Measurements from ENCODE around the gene CBX8. TPM values are rescaled to one million over a fixed set of nuclear protein-coding genes. Genes with fewer than 3 reads are reported as not detected.

Gene CBX8
- total and polyA plus RNA-seq, 2 of the 13 experiments (the other 11 are each of a cell fraction or from before 2014, with no cell fraction given), result 0.34 to 12.6 TPM

GRCh38 chr17:79821331-79822095 is 24.6 kb upstream of the CBX8 start (continued):
- no peak for TF ChIP-seq ZNF136 (CRISPR knock-in tag; IDR thresholded peaks at IDR 0.05; ENCODE audit: low read depth)
- peak; percentile 69; the same call in 1 of the 2 replicates for TF ChIP-seq ZMYM3 (CRISPR knock-in tag; IDR thresholded peaks at IDR 0.05)
- TF ChIP-seq MED1 (CRISPR knock-in tag; IDR thresholded peaks at IDR 0.05), result peak; percentile 94
- TF ChIP-seq ZNF431 (CRISPR knock-in tag; IDR thresholded peaks at IDR 0.05; ENCODE audit: borderline replicate concordance, low read depth), result no peak
- peak; percentile 62 for TF ChIP-seq CEBPG (CRISPR knock-in tag; IDR thresholded peaks at IDR 0.05)
- no peak for TF ChIP-seq CHCHD3 (CRISPR knock-in tag; IDR thresholded peaks at IDR 0.05)
- TF ChIP-seq MED13 (CRISPR knock-in tag; IDR thresholded peaks at IDR 0.05), result no peak
- TF ChIP-seq, protein P1, sequence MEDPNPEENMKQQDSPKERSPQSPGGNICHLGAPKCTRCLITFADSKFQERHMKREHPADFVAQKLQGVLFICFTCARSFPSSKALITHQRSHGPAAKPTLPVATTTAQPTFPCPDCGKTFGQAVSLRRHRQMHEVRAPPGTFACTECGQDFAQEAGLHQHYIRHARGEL (CRISPR knock-in tag; IDR thresholded peaks at IDR 0.05), result no peak
- TF ChIP-seq, protein P2, sequence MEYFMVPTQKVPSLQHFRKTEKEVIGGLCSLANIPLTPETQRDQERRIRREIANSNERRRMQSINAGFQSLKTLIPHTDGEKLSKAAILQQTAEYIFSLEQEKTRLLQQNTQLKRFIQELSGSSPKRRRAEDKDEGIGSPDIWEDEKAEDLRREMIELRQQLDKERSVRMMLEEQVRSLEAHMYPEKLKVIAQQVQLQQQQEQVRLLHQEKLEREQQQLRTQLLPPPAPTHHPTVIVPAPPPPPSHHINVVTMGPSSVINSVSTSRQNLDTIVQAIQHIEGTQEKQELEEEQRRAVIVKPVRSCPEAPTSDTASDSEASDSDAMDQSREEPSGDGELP (IDR thresholded peaks at IDR 0.05; ENCODE audit: borderline replicate concordance, low read depth), result peak; percentile 98
- TF ChIP-seq, protein P3, sequence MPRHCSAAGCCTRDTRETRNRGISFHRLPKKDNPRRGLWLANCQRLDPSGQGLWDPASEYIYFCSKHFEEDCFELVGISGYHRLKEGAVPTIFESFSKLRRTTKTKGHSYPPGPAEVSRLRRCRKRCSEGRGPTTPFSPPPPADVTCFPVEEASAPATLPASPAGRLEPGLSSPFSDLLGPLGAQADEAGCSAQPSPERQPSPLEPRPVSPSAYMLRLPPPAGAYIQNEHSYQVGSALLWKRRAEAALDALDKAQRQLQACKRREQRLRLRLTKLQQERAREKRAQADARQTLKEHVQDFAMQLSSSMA (CRISPR knock-in tag; IDR thresholded peaks at IDR 0.05), result no peak
- 0 out of 2 replicates have a peak, but pooled peaks have one; percentile 9 for TF ChIP-seq ZNF335 (CRISPR knock-in tag; IDR thresholded peaks at IDR 0.05)
- TF ChIP-seq, protein P4, sequence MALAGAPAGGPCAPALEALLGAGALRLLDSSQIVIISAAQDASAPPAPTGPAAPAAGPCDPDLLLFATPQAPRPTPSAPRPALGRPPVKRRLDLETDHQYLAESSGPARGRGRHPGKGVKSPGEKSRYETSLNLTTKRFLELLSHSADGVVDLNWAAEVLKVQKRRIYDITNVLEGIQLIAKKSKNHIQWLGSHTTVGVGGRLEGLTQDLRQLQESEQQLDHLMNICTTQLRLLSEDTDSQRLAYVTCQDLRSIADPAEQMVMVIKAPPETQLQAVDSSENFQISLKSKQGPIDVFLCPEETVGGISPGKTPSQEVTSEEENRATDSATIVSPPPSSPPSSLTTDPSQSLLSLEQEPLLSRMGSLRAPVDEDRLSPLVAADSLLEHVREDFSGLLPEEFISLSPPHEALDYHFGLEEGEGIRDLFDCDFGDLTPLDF (CRISPR knock-in tag; IDR thresholded peaks at IDR 0.05), result no peak
- no peak for TF ChIP-seq ZNF230 (CRISPR knock-in tag; IDR thresholded peaks at IDR 0.05)
- no peak for TF ChIP-seq NFATC3 (CRISPR knock-in tag; IDR thresholded peaks at IDR 0.05)
- TF ChIP-seq FOXA3 (CRISPR knock-in tag; IDR thresholded peaks at IDR 0.05), result peak; percentile 100
- peak; percentile 53; the same call in 1 of the 2 replicates for TF ChIP-seq MAZ (IDR thresholded peaks at IDR 0.05; ENCODE audit: borderline replicate concordance, low read depth, low read length)
- TF ChIP-seq MAZ (CRISPR knock-in tag; IDR thresholded peaks at IDR 0.05; ENCODE audit: low read depth), result peak; percentile 88
- no peak for TF ChIP-seq EZH2 (conservative IDR thresholded peaks at IDR 0.05; ENCODE audit: low read depth, low read length)
- TF ChIP-seq ZEB1 (IDR thresholded peaks at IDR 0.05; ENCODE audit: insufficient replicate concordance, low read depth), result peak; percentile 82
- TF ChIP-seq ZNF292 (CRISPR knock-in tag; IDR thresholded peaks at IDR 0.05; ENCODE audit: borderline replicate concordance, low read depth), result peak; percentile 89; the same call in 1 of the 2 replicates
- TF ChIP-seq ZNF138 (CRISPR knock-in tag; IDR thresholded peaks at IDR 0.05; ENCODE audit: low read depth), result no peak
- no peak for TF ChIP-seq ZFP41 (CRISPR knock-in tag; IDR thresholded peaks at IDR 0.05; ENCODE audit: borderline replicate concordance)
- no peak for TF ChIP-seq SMARCC2 (IDR thresholded peaks at IDR 0.05)
- no peak for TF ChIP-seq CTCF (CRISPR knock-in tag; IDR thresholded peaks at IDR 0.05)
- no peak for TF ChIP-seq CREB3 (CRISPR knock-in tag; IDR thresholded peaks at IDR 0.05)

Data from HepG2 (cell line).